RWPE1 (cell line): Measurements from ENCODE around the gene CCDC194.
A peak's percentile ranks its signal among the peaks of the same experiment; 100 is the strongest.

Source experiments
- CTCF ChIA-PET: fragments of 350-600 bp; sonication (Branson Sonifier 250); formaldehyde crosslinking; extraction: SDS; loops from one replicate; lab custom pipeline; 2021; lab: Yijun Ruan, JAX
- POLR2A ChIA-PET: fragments of 400-600 bp; formaldehyde crosslinking; extraction: SDS; loops from one replicate; lab custom pipeline; 2020; ENCODE audit warnings: antibody characterized with exemption; ENCODE audit not compliant: low non-redundant PET; lab: Yijun Ruan, JAX
- DNase-seq: peaks from one replicate; pipeline ENCODE4 v3.0.0; 2012; ENCODE audit warnings: low spot score
- H3K27ac ChIP-seq: fragments of 450-650 bp; 2 replicates; pipeline ENCODE4 v1.5.1; 2017
- TF ChIP-seq, protein P1 (sequence below): fragments of 450-650 bp; conservative IDR thresholded peaks from 2 replicates; pipeline ENCODE4 v1.5.1; 2017; ENCODE audit warnings: low read depth, mild to moderate bottlenecking

CCDC194 gene, protein sequence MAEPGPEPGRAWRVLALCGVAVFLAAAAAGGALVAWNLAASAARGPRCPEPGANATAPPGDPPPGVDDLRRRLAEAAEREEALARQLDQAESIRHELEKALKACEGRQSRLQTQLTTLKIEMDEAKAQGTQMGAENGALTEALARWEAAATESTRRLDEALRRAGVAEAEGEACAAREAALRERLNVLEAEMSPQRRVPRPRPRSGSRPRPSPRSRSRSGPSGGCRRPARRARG

DNA sequence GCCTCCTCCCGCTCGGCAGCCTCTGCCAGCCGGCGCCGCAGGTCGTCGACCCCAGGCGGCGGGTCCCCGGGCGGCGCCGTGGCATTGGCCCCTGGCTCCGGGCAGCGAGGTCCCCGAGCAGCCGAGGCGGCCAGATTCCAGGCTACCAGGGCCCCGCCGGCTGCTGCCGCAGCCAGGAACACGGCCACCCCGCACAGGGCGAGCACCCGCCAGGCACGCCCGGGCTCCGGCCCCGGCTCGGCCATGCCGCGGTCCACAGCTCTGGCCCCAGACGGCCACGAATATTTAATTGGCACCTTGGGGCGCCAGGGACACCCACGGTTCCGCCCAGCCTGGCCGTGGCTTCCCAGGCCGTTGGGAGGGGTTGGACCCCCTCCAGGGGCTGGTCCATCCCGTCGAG is at the start of gene CCDC194:
TSS of gene CCDC194 (minus strand) at position 283 of the 400 bp plus-strand sequence. CDS start at position 245, 38 bp downstream.
- no peak within 1 kb of the TSS for H3K27ac ChIP-seq
- POLR2A ChIA-PET = no interaction called here
- DNase-seq = no peak
- CTCF ChIA-PET = interaction anchor here (0.6 to 2.1 kb wide), 2 partner anchors 10 to 101 kb away, joined by 3 to 8 read pairs; no protein-coding TSS in a partner anchor
- TF ChIP-seq, protein P1, sequence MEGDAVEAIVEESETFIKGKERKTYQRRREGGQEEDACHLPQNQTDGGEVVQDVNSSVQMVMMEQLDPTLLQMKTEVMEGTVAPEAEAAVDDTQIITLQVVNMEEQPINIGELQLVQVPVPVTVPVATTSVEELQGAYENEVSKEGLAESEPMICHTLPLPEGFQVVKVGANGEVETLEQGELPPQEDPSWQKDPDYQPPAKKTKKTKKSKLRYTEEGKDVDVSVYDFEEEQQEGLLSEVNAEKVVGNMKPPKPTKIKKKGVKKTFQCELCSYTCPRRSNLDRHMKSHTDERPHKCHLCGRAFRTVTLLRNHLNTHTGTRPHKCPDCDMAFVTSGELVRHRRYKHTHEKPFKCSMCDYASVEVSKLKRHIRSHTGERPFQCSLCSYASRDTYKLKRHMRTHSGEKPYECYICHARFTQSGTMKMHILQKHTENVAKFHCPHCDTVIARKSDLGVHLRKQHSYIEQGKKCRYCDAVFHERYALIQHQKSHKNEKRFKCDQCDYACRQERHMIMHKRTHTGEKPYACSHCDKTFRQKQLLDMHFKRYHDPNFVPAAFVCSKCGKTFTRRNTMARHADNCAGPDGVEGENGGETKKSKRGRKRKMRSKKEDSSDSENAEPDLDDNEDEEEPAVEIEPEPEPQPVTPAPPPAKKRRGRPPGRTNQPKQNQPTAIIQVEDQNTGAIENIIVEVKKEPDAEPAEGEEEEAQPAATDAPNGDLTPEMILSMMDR = no peak

DNA sequence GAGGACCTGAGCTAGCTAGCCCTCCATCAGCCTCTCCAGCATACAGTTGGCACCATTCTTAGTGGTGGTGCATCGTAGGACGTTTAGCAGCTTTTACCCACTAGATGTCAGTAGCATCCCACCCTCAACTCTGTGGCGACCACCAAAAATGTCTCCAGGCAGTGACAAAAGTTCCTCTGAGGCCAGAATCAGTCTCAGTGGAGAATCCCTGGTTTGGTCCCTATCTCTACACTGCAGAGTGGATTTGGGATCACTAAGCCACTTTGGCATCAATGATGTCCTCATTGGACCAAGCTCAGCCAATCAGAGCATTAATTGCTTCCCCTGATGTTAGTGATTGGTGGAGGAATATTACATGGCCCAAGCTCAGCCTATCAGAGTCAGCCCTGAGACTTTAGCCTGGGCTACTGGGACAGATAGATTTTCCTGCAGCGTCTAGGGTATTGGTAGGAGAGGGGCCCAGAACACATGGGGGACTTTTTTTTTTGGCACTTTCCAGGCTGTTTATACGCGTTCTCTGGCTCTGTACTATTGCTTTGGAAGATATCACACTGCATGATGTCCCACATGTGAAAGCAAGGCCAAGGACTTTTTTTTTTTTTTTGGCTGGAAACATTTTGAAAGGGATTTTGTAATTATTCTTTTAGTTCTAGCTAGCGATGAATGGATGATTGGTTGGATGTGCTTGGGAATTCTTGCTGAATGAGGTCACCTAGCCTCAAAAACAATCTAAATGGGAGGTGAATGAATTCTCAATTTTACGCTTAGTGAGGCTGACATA is 47.4 kb upstream of the CCDC194 start:
- TF ChIP-seq, protein P1 = peak; percentile 62
- DNase-seq = peak; percentile 65
- CTCF ChIA-PET = interaction anchor here (0.6 to 1.9 kb wide), 10 partner anchors 9 to 132 kb away, joined by 3 to 9 read pairs (median 5); no protein-coding TSS in a partner anchor
- no peak overlapping the region for H3K27ac ChIP-seq
- POLR2A ChIA-PET = no interaction called here

DNA sequence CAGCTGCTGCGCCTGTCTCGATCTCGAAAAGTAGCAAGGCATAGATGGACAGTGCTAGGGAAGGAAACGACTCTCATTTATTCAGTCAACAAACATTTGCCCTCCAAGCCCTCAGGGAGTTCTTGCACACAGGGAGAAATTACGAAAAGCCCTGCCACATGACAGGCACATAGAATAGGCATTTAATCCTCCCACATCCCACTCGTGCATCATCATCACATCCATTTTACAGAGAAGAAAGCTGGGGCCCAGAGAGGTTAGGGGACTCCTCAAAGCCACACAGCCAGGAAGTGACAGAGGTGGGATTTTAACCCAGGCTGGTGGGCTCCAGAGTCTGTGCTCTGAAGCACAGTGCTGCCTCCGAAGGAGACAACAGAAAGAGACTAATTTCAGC is 42.9 kb upstream of the CCDC194 start:
- TF ChIP-seq, protein P1 = no peak
- no peak overlapping the region for H3K27ac ChIP-seq
- DNase-seq = no peak
- POLR2A ChIA-PET = no interaction called here
- CTCF ChIA-PET = interaction anchor here (0.7 kb wide), 1 partner anchor 923 kb away, joined by 3 read pairs; no protein-coding TSS in a partner anchor

DNA sequence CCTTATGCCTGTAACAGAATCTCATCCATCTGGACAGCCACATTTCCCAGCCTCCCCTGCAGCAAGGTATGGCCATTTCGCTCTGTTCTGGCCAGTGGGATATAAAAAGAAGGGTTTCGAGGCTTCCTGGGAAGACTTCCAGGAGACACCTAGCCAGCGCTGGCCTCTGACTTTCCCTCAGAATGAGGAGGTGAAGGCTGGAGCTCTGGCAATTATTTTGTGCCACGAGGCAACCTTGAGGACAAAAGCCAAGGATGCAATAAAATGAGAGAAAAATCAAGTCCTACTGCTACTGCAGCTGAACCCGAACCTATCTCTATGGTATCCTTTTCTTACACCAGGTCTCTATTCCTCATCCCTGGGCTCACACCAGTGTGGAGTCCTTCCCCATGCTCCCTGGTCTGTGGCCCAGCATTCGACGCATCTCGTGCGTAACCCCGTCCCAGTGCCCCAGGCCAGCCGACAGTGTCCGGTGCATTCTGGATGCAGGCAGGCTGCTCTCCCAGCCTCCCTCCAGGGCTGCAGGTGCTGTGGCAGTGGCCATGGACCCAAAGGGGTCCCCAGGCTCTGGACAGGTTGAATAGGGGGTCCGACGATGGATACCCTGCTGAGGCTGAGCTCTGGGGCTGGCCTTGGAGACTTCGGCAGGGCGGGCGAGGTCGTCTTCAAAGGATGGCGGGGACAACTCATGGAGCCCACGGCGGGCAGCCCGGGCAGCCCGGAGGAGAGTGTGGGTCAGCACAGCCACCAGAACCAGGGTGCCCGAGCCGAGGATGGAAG is 42.3 kb upstream of the CCDC194 start:
- TF ChIP-seq, protein P1 = no peak
- no peak overlapping the region for H3K27ac ChIP-seq
- CTCF ChIA-PET = interaction anchor here (0.7 kb wide), 1 partner anchor 924 kb away, joined by 3 read pairs; no protein-coding TSS in a partner anchor
- POLR2A ChIA-PET = no interaction called here
- no peak for DNase-seq

DNA sequence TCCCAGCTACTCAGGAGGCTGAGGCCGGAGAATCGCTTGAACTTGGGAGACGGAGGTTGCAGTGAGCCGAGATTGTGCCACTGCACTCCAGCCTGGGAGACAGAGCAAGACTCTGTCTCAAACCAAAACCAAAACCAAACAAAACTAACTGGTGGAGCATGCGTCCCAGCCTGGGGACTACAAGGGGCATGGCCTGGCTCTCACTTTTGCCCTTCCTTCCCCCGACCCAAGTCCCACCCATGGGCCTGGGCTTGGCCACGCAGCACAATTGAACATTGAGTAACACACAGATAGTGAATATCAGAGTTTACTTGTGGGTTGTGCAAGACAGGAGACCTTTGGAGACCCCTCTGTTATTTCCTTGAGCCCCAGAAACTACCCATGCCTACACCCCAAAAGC is 41.2 kb upstream of the CCDC194 start:
- DNase-seq = no peak
- H3K27ac ChIP-seq = no peak overlapping the region
- POLR2A ChIA-PET = no interaction called here
- TF ChIP-seq, protein P1 = no peak
- CTCF ChIA-PET = interaction anchor here (0.7 kb wide), 1 partner anchor 518 kb away, joined by 4 read pairs; no protein-coding TSS in a partner anchor

DNA sequence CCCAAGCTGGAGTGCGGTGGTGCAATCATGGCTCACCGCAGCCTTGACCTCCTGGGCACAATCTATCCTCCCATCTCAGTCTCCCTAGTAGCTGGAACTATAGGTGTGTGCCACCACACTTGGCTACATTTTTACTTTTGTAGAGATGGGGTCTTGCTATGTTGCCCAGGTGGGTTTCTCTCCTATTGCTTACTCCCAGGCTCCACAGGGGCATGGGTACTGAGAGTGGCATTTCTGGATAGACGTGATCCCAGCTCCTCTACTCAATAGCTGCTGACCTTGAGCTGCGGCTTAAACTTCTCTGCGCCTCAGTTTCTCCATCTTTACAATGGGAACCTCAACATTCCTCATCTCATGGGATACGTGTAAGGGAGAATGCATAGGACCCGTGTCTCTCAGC is 37.4 kb upstream of the CCDC194 start:
- no peak overlapping the region for H3K27ac ChIP-seq
- POLR2A ChIA-PET = no interaction called here
- DNase-seq = no peak
- TF ChIP-seq, protein P1 = no peak
- CTCF ChIA-PET = no interaction called here
